ENCODE measurements around the gene CNGA2.

The CNGA2 gene

GRCh38 chrX:151791961-151792360 is 57.4 kb downstream of the CNGA2 start:
- in situ Hi-C loops (cut with MboI; ENCODE audit: low sequenced_read_pairs), result no loop called here

- in situ Hi-C loops (cut with MboI; ENCODE audit: low sequenced_read_pairs), result no loop called here
Measured at GRCh38 chrX:151792505-151792904, 58.0 kb downstream of the CNGA2 start.

- in situ Hi-C loops (cut with MboI; ENCODE audit: low sequenced_read_pairs), result no loop called here
Measured at GRCh38 chrX:151793886-151794285, 59.3 kb downstream of the CNGA2 start.

All from HL-60/S4 (cell line).